ENCODE results near the gene ZSCAN22.

DNA sequence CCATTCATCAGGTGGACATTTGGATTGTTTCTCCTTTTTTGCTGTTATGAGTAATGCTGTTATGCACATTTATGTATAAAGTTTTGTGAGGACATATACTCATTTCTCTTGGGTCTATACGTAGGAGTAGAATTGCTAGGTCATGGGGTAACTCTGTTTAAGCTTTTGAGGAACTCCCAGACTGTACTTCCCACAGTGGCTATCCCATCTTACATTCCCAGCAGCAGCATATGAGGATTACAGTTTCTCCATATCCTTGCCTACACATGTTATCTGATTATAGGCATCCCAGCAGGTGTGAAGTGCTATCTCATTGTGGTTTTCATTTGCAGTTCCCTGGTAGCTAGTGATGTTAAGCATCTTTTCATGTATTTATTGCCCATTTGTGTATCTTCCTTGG lies 5.9 kb downstream of the ZSCAN22 start:
- TF ChIP-seq POLR2A (IDR thresholded peaks at IDR 0.05), result no peak
- TF ChIP-seq, protein P1, sequence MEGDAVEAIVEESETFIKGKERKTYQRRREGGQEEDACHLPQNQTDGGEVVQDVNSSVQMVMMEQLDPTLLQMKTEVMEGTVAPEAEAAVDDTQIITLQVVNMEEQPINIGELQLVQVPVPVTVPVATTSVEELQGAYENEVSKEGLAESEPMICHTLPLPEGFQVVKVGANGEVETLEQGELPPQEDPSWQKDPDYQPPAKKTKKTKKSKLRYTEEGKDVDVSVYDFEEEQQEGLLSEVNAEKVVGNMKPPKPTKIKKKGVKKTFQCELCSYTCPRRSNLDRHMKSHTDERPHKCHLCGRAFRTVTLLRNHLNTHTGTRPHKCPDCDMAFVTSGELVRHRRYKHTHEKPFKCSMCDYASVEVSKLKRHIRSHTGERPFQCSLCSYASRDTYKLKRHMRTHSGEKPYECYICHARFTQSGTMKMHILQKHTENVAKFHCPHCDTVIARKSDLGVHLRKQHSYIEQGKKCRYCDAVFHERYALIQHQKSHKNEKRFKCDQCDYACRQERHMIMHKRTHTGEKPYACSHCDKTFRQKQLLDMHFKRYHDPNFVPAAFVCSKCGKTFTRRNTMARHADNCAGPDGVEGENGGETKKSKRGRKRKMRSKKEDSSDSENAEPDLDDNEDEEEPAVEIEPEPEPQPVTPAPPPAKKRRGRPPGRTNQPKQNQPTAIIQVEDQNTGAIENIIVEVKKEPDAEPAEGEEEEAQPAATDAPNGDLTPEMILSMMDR (IDR thresholded peaks at IDR 0.05), result no peak

Measured in esophagus squamous epithelium (tissue), 4 donors.